MM.1S (cell line): ENCODE measurements around the gene FBXW11.

Source experiments
- EZH2 ChIP-seq: fragments of 300-600 bp; sonication (generic); optimal IDR thresholded peaks from 2 replicates; pipeline ENCODE3; 2017; ENCODE audit warnings: low read depth, mild to moderate bottlenecking, antibody characterized with exemption, low read length, mixed read lengths
- TF ChIP-seq, protein P1 (sequence below): fragments of 300-600 bp; sonication (generic); IDR thresholded peaks from 2 replicates; pipeline ENCODE4 v1.5.1; 2016; ENCODE audit warnings: antibody characterized with exemption, low read length, mixed read lengths

DNA sequence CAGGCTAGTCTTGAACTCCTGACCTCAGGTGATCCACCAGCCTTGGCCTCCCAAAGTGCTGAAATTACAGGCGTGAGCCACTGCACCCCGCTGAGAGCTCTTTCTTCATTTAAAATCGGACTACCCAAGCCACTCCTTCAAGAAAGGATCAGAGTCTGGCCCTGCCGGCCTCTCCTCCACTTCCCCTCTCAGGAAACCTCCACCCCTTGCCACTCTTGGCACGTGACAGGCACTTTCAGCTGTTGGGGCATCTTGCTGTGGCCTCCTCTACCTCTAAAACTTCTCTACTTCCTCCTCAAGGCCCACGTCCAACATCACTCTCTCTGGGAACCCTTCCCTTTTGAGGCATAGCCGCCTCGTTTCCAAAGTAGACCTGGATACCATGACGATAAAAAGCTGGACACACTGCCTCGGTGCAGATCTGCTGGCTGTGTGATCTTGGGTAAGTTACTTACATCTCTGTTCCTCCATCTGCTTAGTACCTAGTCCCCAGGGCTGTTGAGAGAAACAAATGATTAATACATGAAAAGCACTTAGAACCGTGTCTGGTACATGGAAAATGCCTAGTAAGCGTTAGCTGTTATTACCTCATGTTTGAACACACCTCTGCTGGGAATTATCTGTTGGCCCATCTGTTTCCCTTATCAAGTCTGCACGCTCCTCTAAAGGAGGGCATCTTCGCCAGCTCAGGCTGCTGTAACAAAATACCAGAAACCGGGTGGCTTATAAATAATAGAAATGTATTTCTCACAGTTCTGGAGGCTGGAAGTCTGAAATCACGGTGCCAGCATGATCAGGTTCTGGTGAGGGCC lies 165.5 kb downstream of the FBXW11 start:
- TF ChIP-seq, protein P1, sequence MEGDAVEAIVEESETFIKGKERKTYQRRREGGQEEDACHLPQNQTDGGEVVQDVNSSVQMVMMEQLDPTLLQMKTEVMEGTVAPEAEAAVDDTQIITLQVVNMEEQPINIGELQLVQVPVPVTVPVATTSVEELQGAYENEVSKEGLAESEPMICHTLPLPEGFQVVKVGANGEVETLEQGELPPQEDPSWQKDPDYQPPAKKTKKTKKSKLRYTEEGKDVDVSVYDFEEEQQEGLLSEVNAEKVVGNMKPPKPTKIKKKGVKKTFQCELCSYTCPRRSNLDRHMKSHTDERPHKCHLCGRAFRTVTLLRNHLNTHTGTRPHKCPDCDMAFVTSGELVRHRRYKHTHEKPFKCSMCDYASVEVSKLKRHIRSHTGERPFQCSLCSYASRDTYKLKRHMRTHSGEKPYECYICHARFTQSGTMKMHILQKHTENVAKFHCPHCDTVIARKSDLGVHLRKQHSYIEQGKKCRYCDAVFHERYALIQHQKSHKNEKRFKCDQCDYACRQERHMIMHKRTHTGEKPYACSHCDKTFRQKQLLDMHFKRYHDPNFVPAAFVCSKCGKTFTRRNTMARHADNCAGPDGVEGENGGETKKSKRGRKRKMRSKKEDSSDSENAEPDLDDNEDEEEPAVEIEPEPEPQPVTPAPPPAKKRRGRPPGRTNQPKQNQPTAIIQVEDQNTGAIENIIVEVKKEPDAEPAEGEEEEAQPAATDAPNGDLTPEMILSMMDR: no peak
- no peak for TF ChIP-seq EZH2
